Islet of Langerhans (tissue), 1 donor: ENCODE measurements around the gene FNIP2.
"Not testable (repeated sequence)": the region's sequence is repeated elsewhere in the genome, so short reads cannot be mapped to it uniquely, and the experiment has no call there.

Experiments used
- FAIRE-seq: peaks from one replicate; lab custom pipeline; 2011; peaks lifted over from hg19 to GRCh38; lab: Jason Lieb, UNC

Gene FNIP2

DNA sequence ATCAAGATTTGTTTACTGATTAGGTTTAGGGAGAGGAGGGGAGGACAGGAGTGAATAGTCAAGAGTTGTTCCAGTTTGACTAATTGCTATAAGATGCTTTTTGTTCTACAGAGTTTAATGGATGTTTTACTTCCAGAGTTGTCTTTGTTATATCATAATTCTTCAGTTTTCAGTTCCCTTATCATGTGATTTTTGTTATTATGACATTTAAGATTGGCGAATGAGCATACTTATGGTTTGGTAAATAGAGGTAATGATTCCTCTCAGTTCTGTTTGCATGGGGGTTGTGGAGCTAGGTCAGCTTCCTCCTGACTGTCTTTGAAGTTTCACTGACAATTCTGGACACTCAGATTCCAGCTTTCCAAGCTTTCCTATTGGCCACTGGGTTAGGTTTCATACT, 24.6 kb downstream of the FNIP2 start:
- peak; percentile 53 for FAIRE-seq

DNA sequence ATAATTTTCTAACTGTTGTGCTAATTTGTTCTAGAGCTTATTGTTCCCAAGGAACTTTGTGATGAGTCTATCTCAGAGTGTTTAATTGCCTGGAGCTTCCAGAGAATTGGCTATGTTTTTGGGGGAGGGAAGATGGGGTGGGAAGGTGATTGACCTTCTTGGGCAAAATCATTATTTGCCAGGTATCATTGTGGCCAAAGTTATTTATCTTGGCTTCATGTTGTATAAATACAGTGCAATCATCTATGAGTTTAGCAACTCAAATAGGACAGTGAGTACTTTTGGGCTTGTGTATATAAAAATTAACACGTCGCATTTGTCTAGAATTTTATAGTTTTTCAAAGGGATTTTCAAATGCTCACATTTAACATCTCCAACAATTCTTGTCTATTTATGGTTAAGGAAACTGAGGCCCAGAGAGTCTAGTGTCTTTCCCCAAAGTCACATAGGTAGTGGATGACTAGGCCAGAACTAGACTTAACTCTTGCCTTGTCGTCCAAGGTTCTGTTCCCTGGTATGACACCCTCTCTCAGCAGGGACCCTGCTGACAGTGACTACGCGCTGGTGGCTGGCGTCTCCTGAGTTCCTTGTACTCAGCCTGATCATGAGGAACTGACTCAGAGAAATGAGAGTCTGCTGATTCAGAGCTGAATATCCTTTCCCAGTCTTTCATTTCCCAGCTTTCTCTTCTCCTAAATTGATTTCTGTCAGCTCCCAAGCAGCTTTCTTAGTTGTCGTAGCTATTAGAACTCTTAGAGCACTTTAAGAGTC, 27.7 kb downstream of the FNIP2 start:
- FAIRE-seq = no peak

DNA sequence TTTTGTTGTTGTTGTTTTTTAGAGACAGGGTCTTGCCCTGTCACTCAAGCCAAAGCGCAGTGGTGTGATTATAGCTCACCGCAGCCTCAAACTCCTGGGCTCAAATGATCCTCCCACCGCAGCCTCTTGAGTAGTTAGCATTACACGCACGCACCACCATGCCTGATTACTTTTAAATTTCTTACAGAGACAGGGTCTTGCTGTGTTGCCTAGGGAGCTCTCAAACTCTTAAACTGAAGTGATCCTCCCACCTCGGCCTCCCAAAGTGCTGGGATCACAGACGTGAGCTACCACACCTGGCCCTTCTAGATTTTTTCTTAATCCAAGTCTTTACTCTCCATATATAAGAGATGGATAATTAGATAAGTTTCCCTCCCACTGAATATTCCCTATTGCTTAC, 29.2 kb downstream of the FNIP2 start:
- no peak for FAIRE-seq

DNA sequence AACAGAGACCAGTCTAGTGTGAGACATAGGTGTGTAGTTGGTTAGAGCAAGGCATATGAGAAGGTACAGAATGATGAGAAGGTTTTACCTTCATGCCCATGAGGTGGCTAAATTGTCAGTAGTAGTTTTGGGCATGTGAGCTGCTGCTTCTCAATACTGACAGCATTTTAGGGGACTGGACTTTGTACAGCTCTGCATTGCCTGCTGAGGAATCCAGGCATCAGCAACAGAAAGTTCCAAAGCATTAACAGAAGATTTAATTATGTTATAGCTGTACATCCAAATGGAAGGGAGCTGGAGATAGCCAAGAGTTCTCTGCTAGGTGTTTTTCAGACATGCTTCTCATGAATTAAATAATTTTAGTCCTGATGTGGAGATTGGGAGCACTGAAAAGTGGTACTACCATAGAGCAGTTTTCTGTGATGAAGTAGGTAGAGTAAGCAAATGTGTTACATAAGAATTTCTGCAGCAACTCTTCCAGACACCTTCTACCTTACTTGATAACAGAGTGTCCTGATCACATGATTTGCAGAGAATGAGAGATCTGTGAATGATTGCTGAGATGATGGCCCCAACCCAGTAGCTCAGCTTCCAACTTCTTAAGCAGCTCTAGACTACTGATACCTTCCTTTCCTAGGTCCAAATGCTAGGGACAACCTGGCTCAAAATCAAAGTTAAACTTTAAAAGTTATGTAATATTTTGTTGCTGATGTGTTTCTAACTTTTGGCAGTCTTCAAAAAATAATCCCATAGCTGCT, 30.4 kb downstream of the FNIP2 start:
- FAIRE-seq = no peak

DNA sequence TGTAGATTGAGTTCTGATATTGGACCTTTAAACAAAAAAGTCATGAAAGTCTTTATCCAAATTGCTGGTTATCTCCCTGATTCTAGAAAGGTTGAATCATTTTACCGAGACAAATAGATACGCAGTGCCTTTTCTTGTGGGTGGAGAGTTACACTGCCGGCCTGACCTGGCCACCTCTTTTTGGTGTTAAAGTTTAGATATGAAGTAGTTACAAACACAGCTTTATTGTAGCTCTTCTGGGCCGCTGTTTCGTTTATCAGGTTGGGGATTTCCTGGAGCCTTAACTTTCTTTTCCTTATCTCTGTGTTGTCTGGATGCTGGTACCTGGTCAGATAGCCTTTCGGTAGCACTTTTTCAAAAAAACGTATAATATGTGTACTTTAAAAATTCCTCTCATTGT, 31.0 kb downstream of the FNIP2 start:
- no peak for FAIRE-seq

DNA sequence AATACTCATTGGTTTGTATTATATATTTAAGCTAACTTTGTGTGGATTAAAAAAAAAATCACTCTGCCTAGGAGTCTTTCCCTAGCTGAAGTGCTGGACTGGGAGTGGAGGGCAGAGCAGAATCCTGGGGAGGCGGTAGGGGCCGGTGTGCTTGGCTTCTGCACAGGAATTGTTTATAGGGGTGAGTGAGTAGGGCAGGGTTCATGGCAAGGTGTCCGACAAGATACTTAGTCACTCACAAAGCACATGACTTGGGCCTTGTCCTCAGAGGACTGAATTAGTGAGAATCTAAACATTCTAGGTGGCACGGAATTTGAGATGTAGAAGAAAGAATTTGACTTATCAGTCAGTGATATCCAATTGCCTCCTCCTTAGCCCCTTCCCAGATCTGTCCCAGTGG, 32.2 kb downstream of the FNIP2 start:
- no peak for FAIRE-seq

DNA sequence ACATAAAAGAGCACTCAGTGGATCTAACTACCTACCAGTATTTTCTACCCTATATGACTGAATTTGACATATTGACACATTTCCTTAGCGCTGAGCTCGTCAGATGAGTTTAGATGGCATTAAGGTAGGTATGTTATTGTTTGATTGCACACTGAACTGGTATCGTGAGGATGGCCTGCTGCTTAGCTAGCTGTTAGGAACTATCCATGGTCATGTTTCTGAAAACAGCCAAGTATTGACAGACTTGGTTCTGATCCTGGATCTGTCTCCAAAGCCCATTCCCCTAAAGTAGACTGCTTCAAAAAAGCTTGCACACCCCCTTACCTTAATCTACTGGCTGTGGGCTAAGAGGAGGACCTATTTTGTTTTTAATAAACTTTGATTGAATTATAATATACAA, 32.9 kb downstream of the FNIP2 start:
- no peak for FAIRE-seq

DNA sequence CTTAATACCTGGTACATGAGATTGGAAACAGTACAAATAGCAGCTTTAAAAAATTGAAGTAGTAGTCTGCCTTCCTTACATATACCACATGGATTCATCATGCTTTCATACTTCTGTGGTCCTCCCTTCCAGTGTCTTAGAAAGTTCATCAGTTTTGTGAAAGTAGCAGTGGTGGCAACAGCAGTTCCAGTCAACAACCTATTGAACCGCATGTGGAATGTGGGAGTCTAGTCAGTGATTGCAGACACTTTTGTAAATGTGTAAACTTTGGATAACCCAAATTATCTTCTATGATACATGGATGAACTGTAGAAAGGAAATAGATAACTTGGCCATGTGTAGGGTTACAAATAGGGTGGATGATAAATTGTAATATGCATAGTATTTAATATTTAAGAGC, 34.1 kb downstream of the FNIP2 start:
- no peak for FAIRE-seq

DNA sequence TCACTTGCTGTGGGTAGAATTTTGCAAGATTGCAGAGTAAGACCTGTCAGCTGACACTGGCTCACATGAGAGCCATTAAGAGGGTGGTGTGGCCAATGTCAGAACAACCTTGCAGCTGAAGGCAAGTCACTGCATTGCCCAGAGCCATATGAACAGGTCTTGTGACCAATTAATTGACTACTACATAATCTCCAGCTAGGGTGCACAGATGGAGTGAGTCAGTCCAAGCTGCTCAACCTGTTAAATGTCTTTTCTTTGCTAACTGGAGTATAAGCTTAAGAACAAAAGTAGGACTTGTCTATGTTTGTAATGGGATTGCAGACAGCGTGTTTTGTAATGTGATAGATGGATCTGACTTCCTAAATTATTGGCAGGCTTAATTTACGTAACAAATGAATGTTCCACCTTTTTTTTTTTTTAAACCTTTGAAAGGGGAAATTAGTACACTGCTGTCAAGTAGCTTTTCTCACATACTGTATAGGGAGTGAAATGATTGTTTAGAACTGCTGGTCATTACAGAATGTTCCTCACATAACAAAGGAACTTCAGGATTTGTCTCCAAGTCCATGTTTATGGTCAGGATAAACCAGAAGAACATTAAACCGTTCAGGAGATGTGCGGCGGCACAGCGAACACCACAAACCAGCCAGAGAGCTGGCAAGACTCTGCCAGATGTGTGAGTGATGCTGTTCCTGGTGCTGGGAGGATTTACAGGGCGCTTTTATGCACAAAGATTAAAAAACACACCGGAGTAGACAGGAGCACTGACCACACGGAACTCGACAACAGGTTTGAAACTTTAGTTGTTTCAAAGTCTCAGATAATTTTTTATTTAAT, 37.0 kb downstream of the FNIP2 start:
- FAIRE-seq = peak; percentile 33

DNA sequence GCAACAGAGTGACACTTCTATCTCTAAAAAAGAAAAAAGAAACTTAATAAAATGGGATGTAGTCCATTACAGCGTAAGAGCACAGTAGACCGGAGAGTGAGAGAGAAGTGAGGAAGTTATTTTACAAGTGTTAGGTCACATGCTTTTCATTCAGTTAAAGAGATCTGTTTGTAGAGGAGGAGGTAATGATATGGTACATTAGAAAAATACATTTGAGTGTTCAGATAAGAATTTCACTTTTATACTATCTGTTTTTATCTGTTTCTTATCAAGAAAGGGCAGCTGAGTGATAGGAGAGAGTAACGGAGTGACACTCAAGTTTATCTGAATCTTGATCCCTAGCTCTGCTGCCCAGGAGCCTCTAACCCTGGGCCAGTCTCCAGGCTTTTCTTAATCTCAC, 38.9 kb downstream of the FNIP2 start:
- FAIRE-seq = no peak

DNA sequence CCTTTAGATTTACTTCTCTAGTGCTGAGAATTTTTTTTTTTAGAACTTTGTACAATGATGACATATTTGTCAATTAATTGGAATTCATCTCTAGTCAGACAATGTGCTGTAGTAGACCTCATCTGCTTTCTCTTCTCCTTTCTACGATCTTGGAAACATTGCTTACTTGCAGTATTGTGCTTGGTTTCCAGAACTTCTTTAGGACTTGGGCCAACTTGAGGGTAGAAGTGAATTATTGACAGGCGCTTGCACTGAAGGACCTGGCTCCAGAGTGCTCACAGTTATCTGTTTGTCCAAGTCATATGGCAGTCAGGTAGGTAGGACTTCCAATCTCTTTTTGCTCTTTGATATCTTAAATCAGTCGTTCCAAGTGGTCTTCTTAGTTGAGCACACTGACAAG, 39.6 kb downstream of the FNIP2 start:
- peak; percentile 21 for FAIRE-seq

DNA sequence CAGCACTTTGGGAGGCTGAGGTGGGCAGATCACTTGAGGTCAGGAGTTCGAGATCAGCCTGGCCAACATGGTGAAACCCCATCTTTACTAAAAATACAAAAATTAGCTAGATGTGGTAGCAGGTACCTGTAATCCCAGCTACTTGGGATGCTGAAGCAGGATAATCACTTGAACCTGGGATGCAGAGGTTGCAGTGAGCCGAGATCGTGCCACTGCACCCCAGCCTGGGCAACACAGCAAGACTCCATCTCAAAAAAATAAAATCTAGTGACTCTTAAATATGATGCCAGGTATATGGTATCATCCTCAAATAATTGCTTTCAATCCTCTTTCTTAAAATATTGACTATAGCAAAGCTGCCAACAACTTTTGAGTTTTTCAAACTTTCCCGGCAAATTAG, 40.4 kb downstream of the FNIP2 start:
- FAIRE-seq = not testable (repeated sequence)

DNA sequence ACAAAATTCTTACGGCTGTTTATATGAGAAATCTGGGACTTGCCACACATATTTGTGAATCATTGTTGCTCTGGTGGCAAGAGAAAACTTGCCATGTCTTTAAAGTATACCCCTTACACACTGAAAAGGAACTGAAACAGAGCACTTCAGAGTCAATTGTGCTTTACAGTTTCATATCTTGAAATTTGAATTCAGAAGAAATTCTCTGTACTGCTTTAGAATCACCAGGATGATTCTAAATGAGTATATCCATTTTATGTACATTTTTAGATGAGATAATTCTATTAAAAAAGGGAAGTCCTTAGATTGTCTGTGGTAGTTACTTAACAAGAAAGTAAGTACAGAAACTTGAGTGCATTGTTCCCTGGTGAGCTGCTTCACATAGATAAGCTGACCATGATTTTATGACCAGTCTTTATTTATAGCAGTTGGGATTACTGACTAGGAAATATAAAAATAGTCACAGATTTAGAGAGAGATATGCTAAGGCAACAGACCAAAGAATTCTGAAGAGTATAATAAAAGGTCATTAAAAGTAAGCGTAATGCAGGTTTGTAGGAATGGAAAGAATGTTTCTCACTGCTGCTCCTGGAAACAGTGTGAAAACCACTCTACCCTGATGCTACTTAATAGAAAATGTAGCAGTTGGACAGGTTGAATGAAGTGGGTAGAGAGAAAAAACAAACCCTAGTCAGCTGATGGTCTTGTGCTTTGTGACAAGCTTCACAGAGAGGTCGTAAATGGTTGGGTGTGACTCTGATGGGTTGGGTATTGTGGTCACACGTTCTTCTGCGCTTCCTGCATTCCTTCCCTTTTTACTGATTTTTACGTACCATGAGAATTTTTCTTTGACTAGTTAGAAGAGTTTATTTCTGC, 41.0 kb downstream of the FNIP2 start:
- no peak for FAIRE-seq

DNA sequence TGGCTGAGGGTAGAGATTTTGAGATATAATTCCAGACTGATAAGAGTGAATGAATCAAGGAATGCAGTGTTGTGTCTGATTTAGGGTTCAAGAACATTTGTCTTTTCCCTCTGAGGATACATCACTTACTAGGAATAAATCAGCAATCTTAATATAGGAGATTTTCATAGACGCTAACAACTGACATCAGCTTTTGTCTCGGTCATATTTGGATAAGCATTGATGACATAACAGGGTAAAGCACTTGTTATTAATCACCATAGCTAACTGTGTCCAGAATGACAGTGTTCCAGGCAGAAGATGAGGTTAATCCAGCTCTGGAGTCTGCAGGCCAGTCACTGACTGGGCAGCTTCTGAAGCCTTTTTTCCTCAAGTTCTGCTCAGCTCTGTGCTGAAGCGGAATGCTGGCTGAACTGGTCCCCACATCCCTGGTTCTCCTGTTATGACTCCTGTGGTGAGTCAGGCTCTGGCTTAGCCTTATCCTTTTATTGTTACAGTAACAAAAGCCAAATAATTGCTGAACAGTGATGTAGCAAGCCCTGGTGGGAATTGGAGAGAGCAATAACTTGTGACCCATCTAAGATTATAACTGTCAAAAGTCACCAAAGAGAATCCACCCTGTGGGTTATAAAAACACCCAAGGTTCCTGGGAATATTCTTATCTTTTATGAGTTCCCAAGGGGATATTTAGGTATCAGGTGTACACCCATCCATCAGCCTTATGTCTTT, 41.8 kb downstream of the FNIP2 start:
- FAIRE-seq = peak; percentile 38

DNA sequence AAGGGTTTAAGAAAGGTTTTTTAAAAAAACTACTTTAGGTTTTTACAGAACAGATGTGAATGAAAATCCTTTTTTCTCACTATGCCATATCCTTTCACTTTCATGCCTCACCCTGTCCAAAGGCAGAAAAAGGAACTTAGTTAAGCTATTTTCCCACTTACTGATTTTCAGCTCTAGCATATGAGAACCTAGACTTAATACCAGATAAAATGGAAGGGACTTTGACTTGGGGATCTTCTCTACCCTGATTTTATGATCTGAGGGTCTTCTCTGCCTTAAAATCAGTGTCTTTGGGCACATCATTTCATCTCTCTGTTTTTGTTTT, 42.4 kb downstream of the FNIP2 start:
- FAIRE-seq = peak; percentile 47

DNA sequence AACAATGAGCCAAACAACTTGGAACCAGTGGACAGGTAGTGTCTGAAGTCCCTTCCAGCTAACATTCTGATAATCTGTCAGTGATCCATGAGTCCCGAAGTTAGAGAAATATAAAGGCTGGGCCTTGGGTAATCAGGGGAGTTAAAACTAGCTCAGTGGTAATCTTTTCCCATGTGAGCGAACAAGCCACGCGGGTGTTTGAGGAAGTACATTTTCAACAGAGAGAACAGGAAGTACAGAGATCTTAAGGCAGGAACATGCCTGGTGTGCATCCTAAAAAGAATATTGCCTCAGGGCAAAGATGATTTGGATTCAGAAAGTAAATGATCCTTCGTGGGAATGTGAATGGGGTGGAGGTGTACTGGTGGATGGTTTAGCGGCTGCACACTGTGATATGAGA, 42.9 kb downstream of the FNIP2 start:
- FAIRE-seq = no peak

DNA sequence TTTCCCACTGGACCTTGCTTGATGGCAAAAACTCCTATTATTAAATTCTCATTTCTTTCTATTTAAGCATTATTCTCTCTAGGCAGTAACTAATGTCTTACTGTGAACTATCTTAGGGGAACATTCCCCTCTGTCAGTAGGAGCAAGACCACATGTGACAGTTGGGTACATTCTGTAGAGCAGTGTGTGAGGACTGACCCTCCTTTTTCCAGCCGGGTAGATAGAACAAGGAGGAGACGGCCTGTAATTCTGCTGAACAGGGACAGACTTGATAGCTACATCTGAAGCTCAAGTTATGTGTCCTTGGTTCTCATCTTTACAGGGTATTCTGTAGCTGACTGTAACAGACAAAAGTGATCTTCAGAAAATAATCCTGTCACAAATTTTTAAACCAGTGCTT, 43.3 kb downstream of the FNIP2 start:
- FAIRE-seq = no peak

DNA sequence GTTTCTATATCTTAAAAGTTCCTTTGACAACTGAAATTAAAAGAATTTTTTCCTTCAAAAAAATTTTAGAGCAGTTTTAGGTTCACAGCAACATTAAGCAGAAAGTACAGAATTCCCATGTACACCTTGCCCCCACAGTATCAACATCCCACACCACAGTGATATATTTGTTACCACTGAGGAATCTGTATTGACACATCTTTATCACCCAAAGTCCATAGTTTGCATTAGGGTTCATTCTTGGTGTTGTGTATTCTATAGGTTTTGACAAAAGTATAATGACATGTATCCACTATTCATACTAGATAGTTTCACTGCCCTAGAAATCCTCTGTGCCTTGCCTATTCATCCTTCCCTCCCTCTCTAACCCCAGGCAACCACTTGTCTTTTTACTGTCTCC, 43.7 kb downstream of the FNIP2 start:
- no peak for FAIRE-seq

DNA sequence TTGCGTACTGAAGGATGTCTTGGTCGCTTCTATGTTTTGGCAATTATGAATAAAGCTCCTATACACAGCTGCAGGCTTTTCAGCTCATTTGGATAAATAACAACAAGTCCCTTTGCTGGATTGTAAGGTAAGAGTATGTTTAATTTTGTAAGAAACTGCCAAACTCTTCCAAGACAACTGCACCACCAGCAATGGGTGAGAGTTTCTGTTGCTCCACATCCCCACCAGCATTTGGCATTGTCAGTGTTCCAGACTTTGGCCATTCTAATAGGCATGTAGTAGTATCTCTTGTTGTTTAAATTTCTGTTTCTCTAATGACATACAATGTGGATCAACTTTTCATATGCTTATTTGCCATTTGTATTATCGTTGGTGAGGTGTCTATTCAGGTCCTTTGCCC, 44.3 kb downstream of the FNIP2 start:
- no peak for FAIRE-seq

DNA sequence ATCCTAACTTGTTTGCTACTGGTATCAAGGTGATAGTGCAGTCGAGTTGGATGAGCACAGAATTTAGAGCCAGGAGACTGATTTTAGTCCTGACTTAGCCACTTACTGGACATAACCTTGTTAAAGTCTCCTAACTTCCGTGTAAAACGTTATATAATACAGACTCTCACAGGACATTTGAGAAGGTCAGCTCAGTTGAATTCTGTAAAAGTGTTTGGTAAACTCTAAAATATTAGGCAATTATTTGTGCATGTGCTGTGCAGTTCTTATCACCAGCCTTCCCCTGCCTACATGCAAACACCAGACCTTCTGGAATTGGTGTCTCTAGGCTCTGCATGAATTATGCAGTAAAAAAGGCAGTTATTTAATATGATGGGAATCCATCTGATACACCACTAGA, 45.4 kb downstream of the FNIP2 start:
- no peak for FAIRE-seq

DNA sequence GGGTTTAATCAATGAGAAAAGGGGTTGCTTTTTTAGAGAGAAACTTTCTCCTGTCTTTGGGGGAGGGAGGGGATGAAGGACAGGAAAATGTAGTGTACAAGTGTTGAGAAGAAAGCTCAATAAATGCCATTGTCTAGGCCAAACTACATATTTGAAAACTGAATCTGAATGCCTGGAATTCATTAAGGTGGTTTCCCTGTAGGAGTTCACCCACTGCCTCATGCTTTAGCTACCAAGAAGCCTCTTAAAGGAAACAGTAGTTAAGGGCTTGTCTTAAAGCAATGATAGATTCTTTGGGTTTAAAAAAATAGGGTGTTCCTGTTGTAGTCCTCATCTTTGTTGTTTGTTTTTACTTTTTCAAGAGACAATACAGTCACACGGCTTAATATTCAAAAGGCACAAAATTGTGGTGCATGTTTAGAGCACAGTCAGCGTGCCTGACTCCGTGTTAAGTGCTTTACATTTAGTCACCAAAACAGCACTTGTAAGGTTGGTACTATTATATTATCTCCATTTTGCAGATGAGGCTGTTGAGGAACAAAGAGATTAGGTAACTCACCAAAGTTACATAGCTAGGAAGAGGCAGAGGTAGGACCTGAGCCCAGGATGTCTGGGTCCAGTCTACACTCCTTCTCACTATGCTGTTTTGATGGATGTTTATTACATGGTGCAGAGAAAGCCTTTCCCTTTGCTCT, 46.0 kb downstream of the FNIP2 start:
- FAIRE-seq = no peak
